Muscle of arm (tissue), 12 donors: ENCODE measurements around the gene BEST4. TPM values are rescaled to one million over a fixed set of nuclear protein-coding genes. Genes with fewer than 3 reads are reported as not detected.

Source experiments
- polyA plus RNA-seq, 12 donors: library from polyadenylated mRNA; unstranded; fragments of 120-200 nt; gene quantifications; one replicate each; pipeline ENCODE4 v1.2.1, GENCODE V29; 2013; ENCODE audit not compliant: insufficient read length in 12 of 12

Gene BEST4
- polyA plus RNA-seq, 12 donors: 0.10 to 7.0 (median 0.29) TPM; not detected in 1

Other genes starting within 250 kb of the BEST4 start
- gene TMEM53, start 113.7 kb downstream of the BEST4 start, polyA plus RNA-seq: 1 to 10 TPM in 10 of 12 donors, not detected in 2; 4.5 to 7.7 (median 5.4) TPM
- gene ARMH1, start 113.5 kb downstream of the BEST4 start, polyA plus RNA-seq: 1 to 10 TPM in 7 of 12 donors, under 1 TPM in 3, not detected in 2; 0.80 to 4.7 (median 1.4) TPM
- gene RNU5D-1, start 57.0 kb downstream of the BEST4 start, polyA plus RNA-seq: not detected
- gene KIF2C, start 48.3 kb downstream of the BEST4 start, polyA plus RNA-seq: 10 to 100 TPM in 8 of 12 donors, 1 to 10 TPM in 3, not detected in 1; 6.9 to 20.1 (median 11.8) TPM
- gene RPS8, start 12.6 kb downstream of the BEST4 start, polyA plus RNA-seq: 1,000 to 10,000 TPM; 2,504 to 4,101 (median 2,818) TPM
- 10 to 100 TPM in 9 of 12 donors, 1 to 10 TPM in 2, not detected in 1; 6.9 to 19.2 (median 11.9) TPM for gene PLK3, start 12.2 kb upstream of the BEST4 start, polyA plus RNA-seq
- gene DYNLT4, start 19.2 kb upstream of the BEST4 start, polyA plus RNA-seq: under 1 TPM in 6 of 12 donors, not detected in 6; 0.17 to 0.45 (median 0.32) TPM
- 10 to 100 TPM in 4 of 12 donors, 1 to 10 TPM in 7, not detected in 1; 4.2 to 12.8 (median 6.9) TPM for gene BTBD19, start 20.4 kb upstream of the BEST4 start, polyA plus RNA-seq
- 10 to 100 TPM in 4 of 12 donors, 1 to 10 TPM in 7, not detected in 1; 5.6 to 49.7 (median 8.7) TPM for gene PTCH2, start 55.1 kb upstream of the BEST4 start, polyA plus RNA-seq
- 10 to 100 TPM in 11 of 12 donors, not detected in 1; 10.2 to 31.2 (median 28.1) TPM for gene EIF2B3, start 198.4 kb upstream of the BEST4 start, polyA plus RNA-seq
- gene HECTD3, start 223.2 kb upstream of the BEST4 start, polyA plus RNA-seq: 10 to 100 TPM in 11 of 12 donors, not detected in 1; 26.0 to 39.4 (median 30.5) TPM
- gene UROD, start 224.1 kb upstream of the BEST4 start, polyA plus RNA-seq: 100 to 1,000 TPM in 1 of 12 donors, 10 to 100 TPM in 10, not detected in 1; 61.9 to 145 (median 74.9) TPM